Measurements from ENCODE around the gene RASGRP2. TPM values are rescaled to one million over a fixed set of nuclear protein-coding genes. Genes with fewer than 3 reads are reported as not detected.

The RASGRP2 gene
- total and polyA plus RNA-seq, 11 donors = 16.2 to 78.9 (median 28.1) TPM

GRCh38 chr11:64720167-64720566 is 23.8 kb downstream of the RASGRP2 start:
- Histone ChIP-seq H3K36me3 (no peaks in the 10 kb centered on the region), H3K4me1 (peaks cover 0 to 9% (median 2%) of the 10 kb centered on the region in 12 donors), H3K4me3 (no peak overlapping the region), H3K27me3 (peaks cover 6 to 73% (median 50%) of the 10 kb centered on the region in 9 donors), H3K9me3 (no peaks in the 10 kb centered on the region), H3K27ac (no peak overlapping the region)
- no peak for ATAC-seq
- 73 to 80% (median 78%) methylated on average over 9 of the region's 9 CpGs for WGBS, 4 donors
- TF ChIP-seq POLR2A (IDR thresholded peaks at IDR 0.05) (no peak), CTCF (IDR thresholded peaks at IDR 0.05) (no peak)
- intact Hi-C loops (cut with DNase I) = loop anchor here in 6 of 10 donors (5.0 to 10.0 kb wide), 5 partner anchors 33 to 275 kb away; no protein-coding TSS in a partner anchor
- peak in 1 of 5 donors; percentile 31 for DNase-seq

GRCh38 chr11:64719406-64719805 is 24.5 kb downstream of the RASGRP2 start:
- Histone ChIP-seq H3K36me3 (no peaks in the 10 kb centered on the region), H3K9me3 (no peaks in the 10 kb centered on the region), H3K27me3 (peaks cover 10 to 80% (median 58%) of the 10 kb centered on the region in 9 donors), H3K4me1 (peaks cover 0 to 9% (median 2%) of the 10 kb centered on the region in 12 donors), H3K27ac (no peak overlapping the region), H3K4me3 (no peak overlapping the region)
- DNase-seq (peak in 1 of 5 donors; percentile 49), ATAC-seq (no peak)
- TF ChIP-seq CTCF (IDR thresholded peaks at IDR 0.05) = no peak
- TF ChIP-seq POLR2A (IDR thresholded peaks at IDR 0.05) = no peak
- WGBS, 4 donors = 83 to 92% (median 86%) methylated on average over 8 to 10 of the region's 10 CpGs
- intact Hi-C loops (cut with DNase I) = no loop called here

- Histone ChIP-seq H3K4me3 (no peak overlapping the region), H3K36me3 (no peaks in the 10 kb centered on the region), H3K9me3 (no peaks in the 10 kb centered on the region), H3K27ac (no peak overlapping the region), H3K27me3 (peaks cover 16 to 87% (median 64%) of the 10 kb centered on the region in 9 donors), H3K4me1 (peaks cover 0 to 8% (median 2%) of the 10 kb centered on the region in 12 donors)
- TF ChIP-seq POLR2A (IDR thresholded peaks at IDR 0.05) (no peak), CTCF (IDR thresholded peaks at IDR 0.05) (no peak)
- DNase-seq = no peak
- WGBS, 4 donors = 64 to 72% (median 70%) methylated on average over 4 of the region's 4 CpGs
- no peak for ATAC-seq
- intact Hi-C loops (cut with DNase I) = no loop called here
These were observed 25.2 kb downstream of the RASGRP2 start for GRCh38 chr11:64718780-64719124.

GRCh38 chr11:64718084-64718779 is 25.7 kb downstream of the RASGRP2 start:
- DNase-seq (peak in 1 of 5 donors; percentile 31), ATAC-seq (no peak)
- Histone ChIP-seq H3K27me3 (peaks cover 19 to 90% (median 68%) of the 10 kb centered on the region in 9 donors), H3K27ac (no peak overlapping the region), H3K9me3 (no peaks in the 10 kb centered on the region), H3K4me3 (no peak overlapping the region), H3K36me3 (no peaks in the 10 kb centered on the region), H3K4me1 (peaks cover 0 to 8% (median under 1%) of the 10 kb centered on the region in 12 donors)
- WGBS, 4 donors = 75 to 83% (median 80%) methylated on average over 14 to 15 of the region's 15 CpGs
- TF ChIP-seq CTCF (IDR thresholded peaks at IDR 0.05) (no peak), POLR2A (IDR thresholded peaks at IDR 0.05) (no peak)
- intact Hi-C loops (cut with DNase I) = no loop called here
